Activated B cell treated with CpG ODN at 0.5 μM for 24 hours (primary cell): ENCODE measurements around the gene CEP95. TPM values are rescaled to one million over a fixed set of nuclear protein-coding genes. Genes with fewer than 3 reads are reported as not detected.

Source experiments
- ATAC-seq: fragments of 200-7000 bp; cut with Tn5 transposase; one replicate; pipeline ENCODE4 v1.10.0; 2021; ENCODE audit warnings: low read depth, mild to moderate bottlenecking, moderate library complexity
- CTCF ChIA-PET: fragments of 350-600 bp; sonication (Branson Sonifier 250); formaldehyde crosslinking; loops from one replicate; lab custom pipeline; 2021; ENCODE audit warnings: antibody characterized with exemption; lab: Charles Lee
- POLR2A ChIA-PET: fragments of 350-600 bp; sonication (Branson Sonifier 250); formaldehyde crosslinking; loops from one replicate; lab custom pipeline; 2021; ENCODE audit warnings: antibody characterized with exemption; lab: Charles Lee
- DNase-seq: peaks from one replicate; pipeline ENCODE4 v3.0.0; 2022
- H3K27ac Mint-ChIP-seq: one replicate; pipeline ENCODE4 v1.8.0; 2020; ENCODE audit warnings: mixed read lengths
- H3K27me3 Mint-ChIP-seq: one replicate; pipeline ENCODE4 v1.8.0; 2021; ENCODE audit warnings: mixed read lengths
- H3K36me3 Mint-ChIP-seq: one replicate; pipeline ENCODE4 v1.8.0; 2021; ENCODE audit warnings: low read depth, mixed read lengths
- H3K4me1 Mint-ChIP-seq: one replicate; pipeline ENCODE4 v1.8.0; 2021; ENCODE audit warnings: mixed read lengths
- H3K4me3 Mint-ChIP-seq: one replicate; pipeline ENCODE4 v1.8.0; 2020; ENCODE audit warnings: mild to moderate bottlenecking, mixed read lengths
- H3K9me3 Mint-ChIP-seq: one replicate; pipeline ENCODE4 v1.8.0; 2020; ENCODE audit warnings: mixed read lengths
- CTCF ChIP-seq: fragments of 200-600 bp; IDR thresholded peaks from one replicate; pipeline ENCODE4 v1.8.0; 2022; ENCODE audit warnings: antibody characterized with exemption, mild to moderate bottlenecking
- intact Hi-C: fragments of 100-400 bp; cut with micrococcal nuclease; formaldehyde crosslinking; loops from one replicate; pipeline ENCODE4 v1.15.1; 2024
- total RNA-seq: library from RNA; stranded (reverse); gene quantifications from 2 replicates; pipeline ENCODE4 v1.2.3, GENCODE V29; 2022

Gene CEP95
- total RNA-seq, 1 donor from 2014 or later = 77.0 TPM

GRCh38 chr17:64471440-64471839 is 35.3 kb upstream of the CEP95 start:
- Mint-ChIP-seq H3K27ac (no peak overlapping the region), H3K4me3 (no peak overlapping the region), H3K36me3 (peaks cover 38% of the 10 kb centered on the region), H3K27me3 (no peaks in the 10 kb centered on the region), H3K9me3 (no peaks in the 10 kb centered on the region), H3K4me1 (peaks cover 11% of the 10 kb centered on the region)
- no peak for DNase-seq
- no peak for TF ChIP-seq CTCF
- CTCF ChIA-PET = no interaction called here
- intact Hi-C loops = no loop called here
- POLR2A ChIA-PET = interaction anchor here (0.6 kb wide), 1 partner anchor 22 kb away, joined by 4 read pairs; no protein-coding TSS in a partner anchor
- ATAC-seq = no peak

- no peak overlapping the region for H3K27ac Mint-ChIP-seq
- H3K4me1 Mint-ChIP-seq = peaks cover 11% of the 10 kb centered on the region
- ChIA-PET CTCF (no interaction called here), POLR2A (no interaction called here)
- peaks cover 38% of the 10 kb centered on the region for H3K36me3 Mint-ChIP-seq
- DNase-seq = no peak
- no peaks in the 10 kb centered on the region for H3K9me3 Mint-ChIP-seq
- intact Hi-C loops = no loop called here
- ATAC-seq = no peak
- no peak overlapping the region for H3K4me3 Mint-ChIP-seq
- no peak for TF ChIP-seq CTCF
- H3K27me3 Mint-ChIP-seq = no peaks in the 10 kb centered on the region
These were observed 34.2 kb upstream of the CEP95 start for GRCh38 chr17:64472564-64472963.

GRCh38 chr17:64477849-64478248 is 28.9 kb upstream of the CEP95 start:
- POLR2A ChIA-PET = interaction anchor here (1.2 kb wide), 1 partner anchor 18 kb away, joined by 4 read pairs; no protein-coding TSS in a partner anchor

GRCh38 chr17:64480951-64481350 is 25.8 kb upstream of the CEP95 start:
- peaks cover under 1% of the 10 kb centered on the region for H3K4me1 Mint-ChIP-seq
- intact Hi-C loops = no loop called here
- ChIA-PET POLR2A (interaction anchor here (1.1 kb wide), 1 partner anchor 31 kb away, joined by 4 read pairs; no protein-coding TSS in a partner anchor), CTCF (interaction anchor here (1.8 kb wide), 1 partner anchor 10 kb away, joined by 5 read pairs; no protein-coding TSS in a partner anchor)
- ATAC-seq = no peak
- DNase-seq = no peak
- no peak overlapping the region for H3K27ac Mint-ChIP-seq
- H3K9me3 Mint-ChIP-seq = no peaks in the 10 kb centered on the region
- H3K27me3 Mint-ChIP-seq = no peaks in the 10 kb centered on the region
- no peak for TF ChIP-seq CTCF
- no peak overlapping the region for H3K4me3 Mint-ChIP-seq
- peaks cover 61% of the 10 kb centered on the region for H3K36me3 Mint-ChIP-seq

More at GRCh38 chr17:64477849-64478248, 28.9 kb upstream of the CEP95 start:
- no peaks in the 10 kb centered on the region for H3K27me3 Mint-ChIP-seq
- peaks cover 11% of the 10 kb centered on the region for H3K4me1 Mint-ChIP-seq
- no peak overlapping the region for H3K4me3 Mint-ChIP-seq
- intact Hi-C loops = no loop called here
- CTCF ChIA-PET = interaction anchor here (1.4 to 1.5 kb wide), 2 partner anchors 13 to 59 kb away, joined by 3 to 4 read pairs; no protein-coding TSS in a partner anchor
- ATAC-seq = no peak
- no peak for TF ChIP-seq CTCF
- no peak overlapping the region for H3K27ac Mint-ChIP-seq
- H3K9me3 Mint-ChIP-seq = no peaks in the 10 kb centered on the region
- H3K36me3 Mint-ChIP-seq = peaks cover 39% of the 10 kb centered on the region
- DNase-seq = no peak

GRCh38 chr17:64484380-64484779 is 22.4 kb upstream of the CEP95 start:
- Mint-ChIP-seq H3K36me3 (peaks cover 67% of the 10 kb centered on the region), H3K4me1 (no peaks in the 10 kb centered on the region), H3K9me3 (no peaks in the 10 kb centered on the region), H3K27ac (no peak overlapping the region), H3K27me3 (no peaks in the 10 kb centered on the region), H3K4me3 (no peak overlapping the region)
- intact Hi-C loops = no loop called here
- ATAC-seq = no peak
- CTCF ChIA-PET = no interaction called here
- TF ChIP-seq CTCF = no peak
- POLR2A ChIA-PET = no interaction called here
- DNase-seq = no peak
